HG03060 (cell line): ENCODE measurements around the gene KRTAP4-5.
"Not testable (repeated sequence)": the region's sequence is repeated elsewhere in the genome, so short reads cannot be mapped to it uniquely, and the experiment has no call there.

ENCODE experiments used
- ATAC-seq: cut with Tn5 transposase; IDR thresholded peaks from one replicate; pipeline ENCODE4 v1.9.1; 2021; ENCODE audit warnings: low read depth, moderate number of reproducible peaks; ENCODE audit not compliant: unreplicated experiment

Gene KRTAP4-5

DNA sequence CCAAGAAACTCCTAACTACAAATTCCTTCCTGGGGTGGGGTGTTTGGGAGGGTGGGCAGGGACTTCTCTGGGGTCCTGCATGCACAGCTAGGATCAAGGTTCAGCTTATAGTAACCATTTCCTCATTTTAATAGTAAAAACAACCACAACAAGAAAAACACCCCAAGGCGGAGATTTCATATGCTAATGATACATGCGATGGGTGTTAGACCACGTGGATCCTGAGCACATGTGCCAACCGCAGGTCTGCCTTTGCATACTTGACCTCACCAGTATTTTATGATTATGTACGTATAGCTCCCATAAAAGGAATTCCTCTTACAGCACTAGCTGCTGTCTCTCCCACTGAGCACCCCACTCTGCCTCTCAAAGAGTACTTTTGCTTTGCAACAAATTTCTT lies 33.3 kb downstream of the KRTAP4-5 start:
- no peak for ATAC-seq

DNA sequence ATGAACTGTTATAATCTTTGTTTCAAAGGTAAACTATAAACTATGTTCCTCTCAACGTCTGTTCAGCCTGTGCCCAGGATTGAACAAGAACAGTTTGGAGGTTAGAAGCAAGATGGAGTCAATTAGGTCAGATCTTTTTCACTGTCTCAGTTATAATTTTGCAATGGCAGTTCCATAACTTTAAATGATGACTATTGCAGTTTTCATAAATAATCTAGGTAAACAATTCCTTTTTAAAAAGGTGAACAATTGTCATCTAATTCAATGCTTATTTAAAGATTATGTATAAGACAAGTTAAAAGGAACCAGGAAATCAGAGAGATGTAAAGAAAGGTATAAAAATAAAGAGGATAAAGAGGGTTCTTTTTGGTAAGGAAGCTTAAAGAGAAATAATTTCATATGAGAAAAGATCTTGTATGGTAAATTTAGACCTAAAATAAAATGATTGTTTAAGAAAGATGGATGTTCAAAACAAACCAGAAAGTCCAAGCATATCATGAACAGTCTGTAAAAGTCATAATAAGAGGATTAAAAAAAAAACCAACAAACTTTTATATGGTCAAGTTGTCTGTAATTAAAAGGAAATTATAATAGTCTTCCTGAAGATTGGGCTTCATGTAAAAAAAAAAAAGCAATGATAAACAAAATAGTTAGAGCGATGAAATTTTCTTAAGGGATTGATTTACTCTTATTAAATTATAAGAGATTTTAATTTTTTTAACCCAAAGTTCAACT lies 38.3 kb downstream of the KRTAP4-5 start:
- no peak for ATAC-seq

DNA sequence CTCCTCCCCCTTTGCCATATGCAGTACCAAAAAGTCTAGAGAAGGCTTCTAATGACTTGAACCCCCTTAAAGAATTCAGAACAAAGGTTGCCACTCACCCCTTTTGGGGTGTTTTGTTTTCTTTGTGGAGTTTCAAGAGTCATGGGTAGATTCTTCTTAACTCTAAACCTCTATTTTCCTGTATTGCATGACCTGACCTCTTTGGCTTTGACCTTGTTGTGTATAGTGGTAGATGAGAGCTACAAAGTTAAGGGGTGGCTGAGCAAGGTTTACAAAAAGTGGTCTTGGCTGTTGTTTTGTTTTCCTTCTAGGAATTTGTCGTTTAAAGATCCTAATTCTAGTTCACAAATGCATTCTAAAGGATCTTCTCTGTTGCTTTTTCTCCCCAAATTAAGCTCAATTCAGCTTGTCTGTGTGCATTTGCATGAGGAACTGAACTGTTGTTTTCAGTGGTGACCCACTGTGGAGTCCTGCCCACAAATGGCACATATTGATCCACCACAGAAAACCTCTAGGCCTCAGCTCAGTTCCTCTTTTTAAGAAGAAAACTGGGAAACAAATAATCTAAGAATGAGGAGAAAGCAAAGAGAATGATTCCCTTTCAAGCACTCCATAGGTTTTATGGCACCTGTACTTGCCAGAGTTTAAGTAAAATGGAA lies 40.8 kb downstream of the KRTAP4-5 start:
- ATAC-seq: not testable (repeated sequence)

DNA sequence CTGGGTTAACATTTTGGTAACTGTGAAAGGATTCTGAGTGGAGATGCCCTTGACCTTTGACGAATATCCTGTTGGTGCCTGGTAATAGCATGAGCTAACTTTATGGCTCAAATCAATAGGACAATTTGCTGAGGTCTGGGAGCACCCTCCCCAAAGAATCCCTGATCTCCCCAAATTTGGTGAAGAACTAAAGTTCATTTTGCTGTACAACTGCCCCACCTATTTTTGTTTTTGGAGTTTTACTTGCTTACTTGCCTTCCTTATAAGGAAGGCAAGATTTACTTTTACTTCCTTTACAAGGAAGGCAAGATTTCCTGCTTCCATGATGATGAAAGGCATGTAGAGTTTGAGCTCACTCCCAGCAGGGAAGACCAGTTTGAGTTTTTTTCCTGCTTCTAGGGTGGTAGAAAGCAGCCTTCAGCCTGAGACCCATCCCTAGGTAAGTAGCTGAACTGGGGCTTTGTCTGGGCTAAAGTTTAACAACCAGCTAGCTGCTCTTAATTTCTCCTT lies 41.6 kb downstream of the KRTAP4-5 start:
- no peak for ATAC-seq

DNA sequence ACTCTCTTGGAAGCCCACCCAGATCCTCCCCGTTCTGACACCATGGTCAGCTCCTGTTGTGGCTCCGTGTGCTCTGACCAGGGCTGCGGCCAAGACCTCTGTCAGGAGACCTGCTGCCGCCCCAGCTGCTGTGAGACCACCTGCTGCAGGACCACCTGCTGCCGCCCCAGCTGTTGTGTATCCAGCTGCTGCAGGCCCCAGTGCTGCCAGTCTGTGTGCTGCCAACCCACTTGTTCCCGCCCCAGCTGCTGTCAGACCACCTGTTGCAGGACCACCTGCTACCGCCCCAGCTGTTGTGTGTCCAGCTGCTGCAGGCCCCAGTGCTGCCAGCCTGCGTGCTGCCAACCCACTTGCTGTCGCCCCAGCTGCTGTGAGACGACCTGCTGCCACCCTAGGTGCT lies 44.3 kb downstream of the KRTAP4-5 start, which contains the start of gene KRTAP4-9:
KRTAP4-9 (plus strand) TSS at position 43 of the 400 bp plus-strand sequence; CDS start at position 43, 0 bp downstream.
- not testable (repeated sequence) for ATAC-seq

DNA sequence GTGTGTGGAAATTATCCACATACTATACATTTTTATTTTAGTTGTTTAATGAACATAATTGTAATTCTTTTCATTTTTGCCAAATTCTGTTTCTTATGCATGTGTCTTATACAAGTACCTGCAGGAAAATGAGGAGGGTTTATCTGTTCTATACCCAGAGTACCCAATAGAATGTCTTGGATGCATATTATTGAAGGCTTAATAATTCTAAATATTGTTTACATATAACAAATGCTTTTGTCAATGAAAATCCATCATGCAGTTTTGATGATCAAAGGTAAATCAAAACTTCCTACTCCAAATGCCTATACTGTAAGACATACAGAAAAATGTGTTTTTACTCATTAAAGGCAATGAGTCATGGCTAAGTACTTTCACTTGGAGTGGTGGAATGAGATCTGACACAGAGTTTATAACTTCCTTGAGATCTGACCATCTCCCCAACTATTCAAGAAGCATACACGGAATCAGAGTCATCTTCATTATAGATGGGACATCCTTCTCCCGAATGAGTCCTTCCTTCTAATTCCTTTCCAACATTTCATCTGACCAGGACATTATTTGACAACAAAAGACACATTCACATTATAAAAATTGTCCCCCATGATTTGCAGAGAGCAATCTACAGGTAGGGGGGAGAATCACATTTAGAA lies 45.1 kb downstream of the KRTAP4-5 start:
- ATAC-seq: not testable (repeated sequence)

DNA sequence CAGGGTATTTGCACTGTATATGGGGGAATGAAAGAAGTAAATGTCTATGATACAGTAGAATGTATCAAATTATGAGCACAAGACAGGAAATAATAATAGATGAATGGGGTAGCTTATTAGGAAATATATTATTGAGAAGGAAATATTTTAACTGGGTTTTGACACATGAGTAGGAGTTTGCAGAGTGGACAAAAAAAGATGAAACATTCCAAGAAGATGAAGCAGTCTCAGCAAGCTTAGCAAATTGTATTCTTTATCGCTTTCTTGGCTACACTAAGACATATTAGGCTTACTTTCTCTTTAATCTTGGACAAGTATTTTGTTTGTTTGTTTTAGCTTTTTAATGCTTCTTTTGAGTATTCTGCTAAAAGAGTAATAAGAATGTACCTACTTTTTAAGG lies 45.7 kb downstream of the KRTAP4-5 start:
- ATAC-seq: no peak

DNA sequence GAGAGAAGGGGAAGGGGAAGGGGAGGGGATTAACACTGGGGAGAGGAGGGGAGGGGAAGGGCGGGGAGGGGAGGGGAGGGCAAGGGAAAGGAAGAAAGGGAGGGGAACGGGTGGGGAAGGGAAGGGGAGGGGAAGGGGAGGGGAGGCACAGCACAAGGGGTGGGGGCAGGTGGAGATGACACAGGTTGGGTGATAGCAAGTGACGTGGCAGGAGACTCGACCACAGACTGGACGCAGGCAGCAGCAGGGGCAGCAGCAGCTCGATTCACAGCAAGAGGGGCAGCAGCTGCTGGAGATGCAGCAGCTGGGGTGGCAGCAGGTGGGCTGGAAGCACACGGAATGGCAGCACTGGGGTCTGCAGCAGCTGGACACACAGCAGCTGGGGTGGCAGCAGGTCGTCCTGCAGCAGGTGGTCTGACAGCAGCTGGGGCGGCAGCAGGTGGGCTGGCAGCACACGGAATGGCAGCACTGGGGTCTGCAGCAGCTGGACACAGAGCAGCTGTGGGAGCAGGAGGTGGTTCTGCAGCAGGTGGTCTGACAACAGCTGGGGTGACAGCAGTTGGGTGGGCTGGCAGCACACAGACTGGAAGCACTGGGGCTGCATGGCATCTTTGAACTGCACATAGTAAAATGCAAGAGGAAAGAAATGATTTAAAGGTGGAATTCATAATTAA lies 47.9 kb downstream of the KRTAP4-5 start, which contains the start of gene KRTAP4-16:
KRTAP4-16 (minus strand) TSS at position 624 of the 674 bp plus-strand sequence; CDS start at position 624, 0 bp downstream.
- ATAC-seq: no peak

DNA sequence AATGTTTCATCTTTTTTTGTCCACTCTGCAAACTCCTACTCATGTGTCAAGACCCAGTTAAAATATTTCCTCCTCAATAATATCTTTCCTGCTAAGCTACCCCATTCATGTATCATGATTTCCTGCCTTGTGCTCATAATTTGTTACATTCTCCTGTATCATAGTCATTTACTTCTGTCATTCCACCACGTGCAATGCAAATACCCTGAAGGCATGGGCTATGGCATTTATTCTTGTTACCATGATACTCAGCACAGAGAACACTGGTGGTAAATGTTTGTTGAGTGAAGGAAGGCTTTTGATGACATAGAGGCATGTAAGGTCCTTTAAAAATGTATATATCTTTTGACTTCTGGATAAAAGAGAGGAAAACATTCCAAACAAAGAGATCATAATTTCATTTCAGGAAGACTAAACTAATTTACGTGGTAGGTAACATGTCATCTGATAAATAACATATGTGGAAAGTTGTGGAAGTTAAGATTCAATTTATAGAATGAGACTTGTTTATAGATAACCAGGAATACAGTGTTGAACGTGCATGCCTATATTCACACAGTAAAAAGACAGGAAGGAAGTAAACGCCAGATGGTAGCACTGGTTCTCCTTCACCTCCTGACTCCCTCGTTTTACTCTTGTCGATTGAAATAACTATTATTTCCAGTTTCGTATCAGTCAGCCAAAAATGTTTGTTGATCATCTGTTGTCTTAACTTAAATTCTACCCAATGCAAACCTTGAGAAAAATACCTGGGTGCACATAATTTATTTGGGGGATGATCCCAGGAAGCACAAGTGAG lies 49.7 kb downstream of the KRTAP4-5 start:
- not testable (repeated sequence) for ATAC-seq
